Keratinocyte (primary cell): ENCODE data around the gene RRAS2. TPM values are rescaled to one million over a fixed set of nuclear protein-coding genes. Genes with fewer than 3 reads are reported as not detected.

ENCODE experiments used
- DNase-seq: peaks from one replicate; pipeline ENCODE4 v3.0.0-alpha.2; 2011; ENCODE audit warnings: low read depth, missing footprints, low spot score
- FAIRE-seq: peaks from 2 replicates; lab custom pipeline; 2011; peaks lifted over from hg19 to GRCh38; lab: Jason Lieb, UNC
- H2AFZ ChIP-seq: 2 replicates; pipeline ENCODE4 v1.6.0; 2012; ENCODE audit warnings: low read length, control low read depth, inconsistent platforms; ENCODE audit not compliant: control insufficient read depth
- H3K27ac ChIP-seq: 2 replicates; pipeline ENCODE4 v1.5.1; 2011; ENCODE audit warnings: low read length; ENCODE audit not compliant: control insufficient read depth, insufficient read depth
- H3K27me3 ChIP-seq: 3 replicates; pipeline ENCODE4 v1.6.0; 2011; ENCODE audit warnings: low read length; ENCODE audit not compliant: control insufficient read depth, insufficient read depth; ENCODE audit errors: extremely low read depth
- H3K36me3 ChIP-seq, 2 experiments: 2 replicates in 1 of 2; 3 replicates in 1 of 2; pipeline ENCODE4 v1.5.1; 2011; ENCODE audit warnings: low read length in 2 of 2, mild to moderate bottlenecking in 1 of 2; ENCODE audit not compliant: control insufficient read depth in 2 of 2, insufficient read depth in 2 of 2; ENCODE audit errors: extremely low read depth in 1 of 2
- H3K4me1 ChIP-seq: 3 replicates; pipeline ENCODE4 v1.5.1; 2011; ENCODE audit warnings: low read length; ENCODE audit not compliant: control insufficient read depth, insufficient read depth; ENCODE audit errors: extremely low read depth
- H3K4me2 ChIP-seq: 3 replicates; pipeline ENCODE4 v1.6.0; 2011; ENCODE audit warnings: low read depth, low read length; ENCODE audit not compliant: control insufficient read depth, insufficient read depth; ENCODE audit errors: extremely low read depth
- H3K4me3 ChIP-seq, 3 experiments: fragments of 200-600 bp in 1 of 3; sonication (generic) in 1 of 3; 2 replicates in 2 of 3; 3 replicates in 1 of 3; pipeline ENCODE4 v1.5.1; 2011 to 2016; ENCODE audit warnings: low read length in 3 of 3, mild to moderate bottlenecking in 3 of 3, control low read depth in 2 of 3, inconsistent platforms in 1 of 3, low read depth in 1 of 3, mixed read lengths in 1 of 3, mixed run types in 1 of 3, moderate library complexity in 1 of 3; ENCODE audit not compliant: control insufficient read depth in 2 of 3, insufficient read depth in 2 of 3; ENCODE audit errors: extremely low read depth in 1 of 3
- H3K79me2 ChIP-seq: 2 replicates; pipeline ENCODE4 v1.6.0; 2012; ENCODE audit warnings: low read length; ENCODE audit not compliant: control insufficient read depth, insufficient read depth
- H3K9ac ChIP-seq: 3 replicates; pipeline ENCODE4 v1.6.0; 2011; ENCODE audit warnings: low read length; ENCODE audit not compliant: control insufficient read depth, insufficient read depth; ENCODE audit errors: extremely low read depth
- H3K9me1 ChIP-seq: 3 replicates; pipeline ENCODE4 v1.6.0; 2011; ENCODE audit warnings: low read length; ENCODE audit not compliant: control insufficient read depth, insufficient read depth; ENCODE audit errors: extremely low read depth
- H3K9me3 ChIP-seq: 2 replicates; pipeline ENCODE4 v1.5.1; 2012; ENCODE audit warnings: low read depth, low read length; ENCODE audit not compliant: control insufficient read depth
- H4K20me1 ChIP-seq: 3 replicates; pipeline ENCODE4 v1.6.0; 2011; ENCODE audit warnings: low read length; ENCODE audit not compliant: control insufficient read depth, insufficient read depth; ENCODE audit errors: extremely low read depth
- EZH2 ChIP-seq: IDR thresholded peaks from one replicate; pipeline ENCODE4 v1.6.1; 2012; ENCODE audit warnings: inconsistent platforms, mild to moderate bottlenecking, low read length, moderate library complexity
- dilution Hi-C: fragments of 300-500 bp; cut with MboI; formaldehyde crosslinking; loops from one replicate; pipeline ENCODE4 v1.7.0; 2020; ENCODE audit warnings: low sequenced_read_pairs; ENCODE audit not compliant: extremely low pct_ligation_motif_present
- polyA plus RNA-seq, 5 experiments: library from polyadenylated mRNA; depleted of rRNA in 3 of 5; stranded (reverse) in 3 of 5; stranded (forward) in 1 of 5; unstranded in 1 of 5; fragments of >200 nt; gene quantifications; 1 replicate in 1 of 5; 2 replicates in 3 of 5; 3 replicates in 1 of 5; pipeline versions ENCODE4 v1.2.1 to v1.2.3, GENCODE V29; 2011 to 2012; ENCODE audit warnings: missing spikeins in 2 of 5, low read depth in 1 of 5, low replicate concordance in 1 of 5
- TF ChIP-seq, protein P1 (sequence below), 3 experiments: IDR thresholded peaks in 1 of 3; conservative IDR thresholded peaks in 1 of 3; optimal IDR thresholded peaks in 1 of 3; 2 replicates in 2 of 3; 3 replicates in 1 of 3; pipeline versions ENCODE3 to v1.5.1; 2011; ENCODE audit warnings: low read length in 3 of 3, mild to moderate bottlenecking in 3 of 3, moderate library complexity in 2 of 3, control low read depth in 1 of 3, inconsistent platforms in 1 of 3; ENCODE audit not compliant: insufficient read depth in 2 of 3; ENCODE audit errors: extremely low read depth in 1 of 3

Gene RRAS2
- polyA plus RNA-seq, 1 donor (not counting 4 experiments of a cell fraction or from before 2014, with no cell fraction given): 99.3 TPM

DNA sequence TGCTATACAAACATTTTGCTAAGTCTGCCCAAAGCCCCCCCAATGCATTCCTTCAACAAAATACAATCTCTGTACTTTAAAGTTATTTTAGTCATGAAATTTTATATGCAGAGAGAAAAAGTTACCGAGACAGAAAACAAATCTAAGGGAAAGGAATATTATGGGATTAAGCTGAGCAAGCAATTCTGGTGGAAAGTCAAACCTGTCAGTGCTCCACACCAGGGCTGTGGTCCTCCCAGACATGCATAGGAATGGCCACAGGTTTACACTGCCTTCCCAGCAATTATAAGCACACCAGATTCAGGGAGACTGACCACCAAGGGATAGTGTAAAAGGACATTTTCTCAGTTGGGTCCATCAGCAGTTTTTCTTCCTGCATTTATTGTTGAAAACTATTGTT lies 92.4 kb downstream of the RRAS2 start:
- Histone ChIP-seq H3K36me3 (peaks cover 9 to 13% of the 10 kb centered on the region in 2 experiments), H3K9me3 (no peaks in the 10 kb centered on the region), H3K9me1 (no peaks in the 10 kb centered on the region), H4K20me1 (no peaks in the 10 kb centered on the region), H3K79me2 (no peaks in the 10 kb centered on the region), H3K27ac (no peak overlapping the region), H3K27me3 (no peaks in the 10 kb centered on the region), H3K4me2 (no peak overlapping the region), H2AFZ (no peak overlapping the region), H3K4me1 (no peaks in the 10 kb centered on the region), H3K9ac (no peak overlapping the region), H3K4me3 (no peak overlapping the region)
- DNase-seq: no peak
- no peak for FAIRE-seq
- dilution Hi-C loops: no loop called here
- no peak for TF ChIP-seq EZH2
- TF ChIP-seq, protein P1, sequence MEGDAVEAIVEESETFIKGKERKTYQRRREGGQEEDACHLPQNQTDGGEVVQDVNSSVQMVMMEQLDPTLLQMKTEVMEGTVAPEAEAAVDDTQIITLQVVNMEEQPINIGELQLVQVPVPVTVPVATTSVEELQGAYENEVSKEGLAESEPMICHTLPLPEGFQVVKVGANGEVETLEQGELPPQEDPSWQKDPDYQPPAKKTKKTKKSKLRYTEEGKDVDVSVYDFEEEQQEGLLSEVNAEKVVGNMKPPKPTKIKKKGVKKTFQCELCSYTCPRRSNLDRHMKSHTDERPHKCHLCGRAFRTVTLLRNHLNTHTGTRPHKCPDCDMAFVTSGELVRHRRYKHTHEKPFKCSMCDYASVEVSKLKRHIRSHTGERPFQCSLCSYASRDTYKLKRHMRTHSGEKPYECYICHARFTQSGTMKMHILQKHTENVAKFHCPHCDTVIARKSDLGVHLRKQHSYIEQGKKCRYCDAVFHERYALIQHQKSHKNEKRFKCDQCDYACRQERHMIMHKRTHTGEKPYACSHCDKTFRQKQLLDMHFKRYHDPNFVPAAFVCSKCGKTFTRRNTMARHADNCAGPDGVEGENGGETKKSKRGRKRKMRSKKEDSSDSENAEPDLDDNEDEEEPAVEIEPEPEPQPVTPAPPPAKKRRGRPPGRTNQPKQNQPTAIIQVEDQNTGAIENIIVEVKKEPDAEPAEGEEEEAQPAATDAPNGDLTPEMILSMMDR (optimal IDR thresholded peaks at IDR 0.05 in 1 of 3, IDR thresholded peaks at IDR 0.05 in 1 of 3, conservative IDR thresholded peaks at IDR 0.05 in 1 of 3; ENCODE audit: extremely low read depth in 1 of 3, insufficient read depth in 2 of 3, low read length in 3 of 3): no peak

DNA sequence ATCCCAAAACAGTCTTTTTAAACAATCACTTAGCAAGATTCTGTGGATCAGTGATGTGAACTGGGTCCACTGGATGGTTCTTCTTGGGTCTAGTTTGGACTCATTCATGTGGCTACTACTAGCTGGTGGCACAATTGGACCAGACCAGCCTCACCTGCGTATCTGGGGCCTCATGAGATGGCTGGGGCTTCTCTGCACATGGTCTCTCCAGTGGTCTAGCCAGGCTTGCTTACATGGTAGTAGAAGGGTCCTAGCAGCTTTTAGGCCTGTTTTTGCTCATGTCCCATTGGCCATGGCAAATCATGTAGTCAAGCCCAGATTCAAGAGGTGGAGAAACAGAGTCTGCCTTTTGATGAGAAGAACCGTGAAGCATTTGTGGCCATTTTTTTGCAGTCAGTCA lies 94.0 kb downstream of the RRAS2 start:
- Histone ChIP-seq H3K9me3 (no peaks in the 10 kb centered on the region), H3K9ac (no peak overlapping the region), H3K9me1 (no peaks in the 10 kb centered on the region), H3K27ac (no peak overlapping the region), H4K20me1 (no peaks in the 10 kb centered on the region), H3K4me3 (no peak overlapping the region), H3K36me3 (peaks cover 6 to 8% of the 10 kb centered on the region in 2 experiments), H3K4me2 (no peak overlapping the region), H3K27me3 (peaks cover under 1% of the 10 kb centered on the region), H2AFZ (no peak overlapping the region), H3K79me2 (no peaks in the 10 kb centered on the region), H3K4me1 (no peaks in the 10 kb centered on the region)
- FAIRE-seq: no peak
- dilution Hi-C loops: no loop called here
- TF ChIP-seq, protein P1 (optimal IDR thresholded peaks at IDR 0.05 in 1 of 3, IDR thresholded peaks at IDR 0.05 in 1 of 3, conservative IDR thresholded peaks at IDR 0.05 in 1 of 3; ENCODE audit: extremely low read depth in 1 of 3, insufficient read depth in 2 of 3, low read length in 3 of 3): no peak
- no peak for TF ChIP-seq EZH2
- DNase-seq: no peak
